H9 (cell line): ENCODE results near the gene GSN. TPM values are rescaled to one million over a fixed set of nuclear protein-coding genes. Genes with fewer than 3 reads are reported as not detected.

ENCODE experiments used
- DNase-seq: peaks from one replicate; pipeline ENCODE4 v3.0.0-alpha.2; 2017
- H2AFZ ChIP-seq: one replicate; pipeline ENCODE4 v1.6.1; 2013; ENCODE audit warnings: mild to moderate bottlenecking, low read length, control low read depth, moderate library complexity
- H2AK5ac ChIP-seq: 2 replicates; pipeline ENCODE4 v1.6.1; 2013; ENCODE audit warnings: low read length, control low read depth, mixed read lengths; ENCODE audit not compliant: insufficient read length
- H2BK120ac ChIP-seq: one replicate; pipeline ENCODE4 v1.6.1; 2013; ENCODE audit warnings: low read depth, mild to moderate bottlenecking, low read length, control low read depth, inconsistent platforms; ENCODE audit not compliant: poor library complexity, severe bottlenecking
- H2BK12ac ChIP-seq: 2 replicates; pipeline ENCODE4 v1.6.1; 2013; ENCODE audit warnings: low read length, control low read depth, mixed read lengths, low read depth; ENCODE audit not compliant: insufficient read length
- H2BK15ac ChIP-seq: 2 replicates; pipeline ENCODE4 v1.6.1; 2013; ENCODE audit warnings: low read depth, low read length, control low read depth
- H2BK20ac ChIP-seq: one replicate; pipeline ENCODE4 v1.6.1; 2013; ENCODE audit warnings: low read depth, mild to moderate bottlenecking, low read length, control low read depth, inconsistent platforms; ENCODE audit not compliant: poor library complexity, severe bottlenecking
- H2BK5ac ChIP-seq: 2 replicates; pipeline ENCODE4 v1.6.1; 2013; ENCODE audit warnings: low read length, control low read depth, mixed read lengths; ENCODE audit not compliant: insufficient read length
- H3K14ac ChIP-seq: 2 replicates; pipeline ENCODE4 v1.6.1; 2013; ENCODE audit warnings: low read length, control low read depth; ENCODE audit not compliant: insufficient read depth
- H3K18ac ChIP-seq: 2 replicates; pipeline ENCODE4 v1.6.1; 2013; ENCODE audit warnings: low read depth, mild to moderate bottlenecking, mixed read lengths, low read length, control low read depth; ENCODE audit not compliant: insufficient read length
- H3K23ac ChIP-seq: 2 replicates; pipeline ENCODE4 v1.6.1; 2013; ENCODE audit warnings: low read length, control low read depth, mixed read lengths, low read depth; ENCODE audit not compliant: insufficient read length
- H3K23me2 ChIP-seq: 2 replicates; pipeline ENCODE4 v1.6.1; 2013; ENCODE audit warnings: low read depth, mild to moderate bottlenecking, mixed read lengths, low read length, control low read depth; ENCODE audit not compliant: insufficient read length, poor library complexity, severe bottlenecking
- H3K27ac ChIP-seq: 2 replicates; pipeline ENCODE4 v1.5.1; 2013; ENCODE audit warnings: low read length, control low read depth, mixed read lengths, low read depth; ENCODE audit not compliant: insufficient read length
- H3K27me3 ChIP-seq: 2 replicates; pipeline ENCODE4 v1.6.1; 2013; ENCODE audit warnings: low read length, control low read depth, inconsistent platforms; ENCODE audit not compliant: insufficient read depth
- H3K4ac ChIP-seq: 2 replicates; pipeline ENCODE4 v1.6.1; 2013; ENCODE audit warnings: low read depth, mild to moderate bottlenecking, control low read depth, inconsistent platforms, low read length, moderate library complexity
- H3K4me1 ChIP-seq: 2 replicates; pipeline ENCODE4 v1.6.1; 2013; ENCODE audit warnings: low read length, control low read depth, inconsistent platforms; ENCODE audit not compliant: insufficient read depth
- H3K4me2 ChIP-seq: 2 replicates; pipeline ENCODE4 v1.6.1; 2013; ENCODE audit warnings: low read length, control low read depth, mixed read lengths; ENCODE audit not compliant: insufficient read length, insufficient read depth
- H3K56ac ChIP-seq: 2 replicates; pipeline ENCODE4 v1.6.1; 2013; ENCODE audit warnings: low read depth, mild to moderate bottlenecking, mixed read lengths, low read length, control low read depth; ENCODE audit not compliant: insufficient read length
- H3K79me1 ChIP-seq: 2 replicates; pipeline ENCODE4 v1.6.1; 2013; ENCODE audit warnings: low read depth, mild to moderate bottlenecking, moderate library complexity, low read length, control low read depth, inconsistent platforms; ENCODE audit not compliant: insufficient read depth, poor library complexity, severe bottlenecking
- H3K79me2 ChIP-seq: 2 replicates; pipeline ENCODE4 v1.6.1; 2013; ENCODE audit warnings: low read length, control low read depth, inconsistent platforms; ENCODE audit not compliant: insufficient read depth
- H3K9ac ChIP-seq: 2 replicates; pipeline ENCODE4 v1.6.1; 2013; ENCODE audit warnings: low read length, control low read depth, mixed read lengths; ENCODE audit not compliant: insufficient read length; ENCODE audit errors: extremely low read depth
- H3K9me3 ChIP-seq: one replicate; pipeline ENCODE4 v1.6.1; 2013; ENCODE audit warnings: low read depth, low read length, inconsistent platforms; ENCODE audit not compliant: control insufficient read depth
- H3T11ph ChIP-seq: one replicate; pipeline ENCODE4 v1.6.1; 2013; ENCODE audit warnings: mild to moderate bottlenecking, low read length, control low read depth, inconsistent platforms
- H4K20me1 ChIP-seq: one replicate; pipeline ENCODE4 v1.6.1; 2013; ENCODE audit not compliant: control insufficient read depth, insufficient read length, insufficient read depth
- H4K5ac ChIP-seq: 2 replicates; pipeline ENCODE4 v1.6.1; 2013; ENCODE audit warnings: low read depth, mild to moderate bottlenecking, mixed read lengths, low read length, control low read depth; ENCODE audit not compliant: insufficient read length
- H4K8ac ChIP-seq: replicated peaks from 2 replicates; pipeline ENCODE4 v1.6.1; 2013; ENCODE audit warnings: low read length, control low read depth, mixed read lengths, low read depth; ENCODE audit not compliant: insufficient read length
- H4K91ac ChIP-seq: 2 replicates; pipeline ENCODE4 v1.6.1; 2013; ENCODE audit warnings: low read depth, mild to moderate bottlenecking, moderate library complexity, mixed read lengths, low read length, control low read depth; ENCODE audit not compliant: insufficient read length
- H3K27ac Mint-ChIP-seq, 3 experiments: 2 replicates in 2 of 3; 3 replicates in 1 of 3; pipeline ENCODE4 v1.8.0; 2020 to 2021; ENCODE audit warnings: mixed read lengths in 3 of 3, mild to moderate bottlenecking in 1 of 3, moderate library complexity in 1 of 3
- H3K27me3 Mint-ChIP-seq: 2 replicates; pipeline ENCODE4 v1.8.0; 2021; ENCODE audit warnings: low read depth, mild to moderate bottlenecking, moderate library complexity, mixed read lengths
- H3K36me3 Mint-ChIP-seq, 3 experiments: 2 replicates in 2 of 3; 3 replicates in 1 of 3; pipeline ENCODE4 v1.8.0; 2020 to 2021; ENCODE audit warnings: low read depth in 3 of 3, mixed read lengths in 3 of 3; ENCODE audit not compliant: insufficient read depth in 1 of 3
- H3K4me1 Mint-ChIP-seq, 2 experiments: 2 replicates each; pipeline ENCODE4 v1.8.0; 2020; ENCODE audit warnings: mixed read lengths in 2 of 2
- H3K4me3 Mint-ChIP-seq, 2 experiments: 2 replicates in 1 of 2; 3 replicates in 1 of 2; pipeline ENCODE4 v1.8.0; 2020 to 2021; ENCODE audit warnings: mild to moderate bottlenecking in 2 of 2, mixed read lengths in 2 of 2, moderate library complexity in 1 of 2
- H3K9me3 Mint-ChIP-seq, 2 experiments: 2 replicates in 1 of 2; 3 replicates in 1 of 2; pipeline ENCODE4 v1.8.0; 2020; ENCODE audit warnings: mild to moderate bottlenecking in 2 of 2, mixed read lengths in 2 of 2, moderate library complexity in 1 of 2
- CTCF ChIP-seq: fragments of 200-600 bp; sonication (generic); conservative IDR thresholded peaks from 3 replicates; pipeline ENCODE4 v1.8.0; 2021; ENCODE audit warnings: antibody characterized with exemption, mild to moderate bottlenecking
- WGBS: extraction: QIAGEN DNeasy Blood & Tissue Kit; methylation state at CpG from one replicate; pipeline ENCODE4 v1.1.7; 2013; ENCODE audit warnings: missing lambda C conversion rate, low lambda C conversion rate, mixed read lengths; ENCODE audit not compliant: insufficient read length; ENCODE audit errors: extremely low coverage; 5-methylcytosine and 5-hydroxymethylcytosine counted together
- total RNA-seq: library from RNA; stranded (reverse); gene quantifications from 2 replicates; pipeline ENCODE4 v1.2.1, GENCODE V29; 2021

The GSN gene
- total RNA-seq, 1 experiment from 2014 or later = 14.9 TPM

GRCh38 chr9:121279776-121280388 is 11.9 kb downstream of the GSN start:
- H3K79me1 ChIP-seq = no peaks in the 10 kb centered on the region
- Mint-ChIP-seq H3K27ac (no peak overlapping the region), H3K36me3 (peaks cover 0 to 3% (median 2%) of the 10 kb centered on the region in 3 experiments; a peak in 4 of 7 replicates), H3K27me3 (peaks cover 98% of the 10 kb centered on the region), H3K4me1 (peaks cover 28 to 30% of the 10 kb centered on the region in 2 experiments), H3K4me3 (no peak overlapping the region), H3K9me3 (no peaks in the 10 kb centered on the region; a peak in 1 of 5 replicates)
- H3K56ac ChIP-seq = no peak overlapping the region
- H2BK120ac ChIP-seq = no peak overlapping the region
- H2BK12ac ChIP-seq = no peak overlapping the region
- no peak overlapping the region for H3K27ac ChIP-seq
- H2AFZ ChIP-seq = no peak overlapping the region
- H3K9me3 ChIP-seq = no peaks in the 10 kb centered on the region
- no peak overlapping the region for H4K8ac ChIP-seq
- H3T11ph ChIP-seq = no peak overlapping the region
- WGBS = no CpG with 5 or more reads among the region's 11 CpGs
- H2BK15ac ChIP-seq = no peak overlapping the region
- no peaks in the 10 kb centered on the region for H3K79me2 ChIP-seq
- H2BK20ac ChIP-seq = no peak overlapping the region
- H4K5ac ChIP-seq = no peak overlapping the region
- H3K4ac ChIP-seq = no peak overlapping the region
- no peak overlapping the region for H2BK5ac ChIP-seq
- peaks cover 46% of the 10 kb centered on the region; the same call in 1 of the 2 replicates for H3K27me3 ChIP-seq
- H2AK5ac ChIP-seq = no peak overlapping the region
- H3K14ac ChIP-seq = no peak overlapping the region
- TF ChIP-seq CTCF = no peak
- no peak overlapping the region for H3K18ac ChIP-seq
- H3K9ac ChIP-seq = no peak overlapping the region
- H4K20me1 ChIP-seq = no peaks in the 10 kb centered on the region
- DNase-seq = no peak
- no peak overlapping the region for H3K23ac ChIP-seq
- no peak overlapping the region for H4K91ac ChIP-seq
- H3K4me1 ChIP-seq = peaks cover 3% of the 10 kb centered on the region; the same call in 1 of the 2 replicates
- no peaks in the 10 kb centered on the region for H3K23me2 ChIP-seq
- H3K4me2 ChIP-seq = no peak overlapping the region
